H1 (cell line): ENCODE measurements around the gene GIPR. TPM values are rescaled to one million over a fixed set of nuclear protein-coding genes. Genes with fewer than 3 reads are reported as not detected.

ENCODE experiments used
- CTCF ChIA-PET: fragments of 300-600 bp; sonication (Branson Sonifier 250); formaldehyde crosslinking; loops from one replicate; lab custom pipeline; 2021; ENCODE audit not compliant: partially characterized antibody; lab: Charles Lee
- POLR2A ChIA-PET: fragments of 300-600 bp; sonication (Branson Sonifier 250); formaldehyde crosslinking; loops from one replicate; lab custom pipeline; 2021; ENCODE audit warnings: inconsistent platforms; ENCODE audit not compliant: partially characterized antibody; lab: Charles Lee
- DNase-seq, 2 experiments: peaks; one replicate each; pipeline versions ENCODE4 v3.0.0 to v3.0.0-alpha.2; 2010 to 2022; ENCODE audit warnings: low spot score in 2 of 2, low read depth in 1 of 2, mixed read lengths in 1 of 2
- FAIRE-seq: peaks from 2 replicates; lab custom pipeline; 2011; peaks lifted over from hg19 to GRCh38; lab: Jason Lieb, UNC
- H2AFZ ChIP-seq: 2 replicates; pipeline ENCODE4 v1.8.1; 2012; ENCODE audit warnings: low read length, inconsistent platforms
- H2AK5ac ChIP-seq: 2 replicates; pipeline ENCODE4 v1.6.1; 2013; ENCODE audit warnings: low read depth, low read length
- H2BK120ac ChIP-seq: replicated peaks from 2 replicates; pipeline ENCODE3; 2013; ENCODE audit warnings: low read depth, low read length, inconsistent platforms
- H2BK12ac ChIP-seq: 2 replicates; pipeline ENCODE4 v1.6.1; 2013; ENCODE audit warnings: low read depth, low read length
- H2BK15ac ChIP-seq: 2 replicates; pipeline ENCODE4 v1.6.1; 2013; ENCODE audit warnings: low read length
- H2BK20ac ChIP-seq: 2 replicates; pipeline ENCODE4 v1.6.1; 2013; ENCODE audit warnings: low read length
- H2BK5ac ChIP-seq: 2 replicates; pipeline ENCODE4 v1.6.1; 2013; ENCODE audit warnings: low read depth, low read length
- H3K14ac ChIP-seq: 2 replicates; pipeline ENCODE4 v1.6.1; 2013; ENCODE audit warnings: inconsistent platforms; ENCODE audit not compliant: insufficient read length
- H3K18ac ChIP-seq: 2 replicates; pipeline ENCODE4 v1.6.1; 2013; ENCODE audit warnings: low read length; ENCODE audit errors: extremely low read depth
- H3K23ac ChIP-seq: 2 replicates; pipeline ENCODE4 v1.6.1; 2013; ENCODE audit warnings: inconsistent platforms; ENCODE audit not compliant: insufficient read length
- H3K23me2 ChIP-seq: 2 replicates; pipeline ENCODE4 v1.6.1; 2013; ENCODE audit warnings: low read depth, low read length
- H3K27ac ChIP-seq: 2 replicates; pipeline ENCODE4 v1.6.1; 2011; ENCODE audit warnings: low read depth, low read length, inconsistent platforms
- H3K27me3 ChIP-seq, 4 experiments: replicated peaks in 1 of 4; 1 replicate in 1 of 4; 2 replicates in 3 of 4; pipeline versions ENCODE4 v1.6.1 to v1.8.1; 2011 to 2013; ENCODE audit warnings: low read length in 3 of 4, mild to moderate bottlenecking in 3 of 4, inconsistent platforms in 2 of 4, mixed read lengths in 2 of 4, moderate library complexity in 1 of 4; ENCODE audit not compliant: control insufficient read depth in 3 of 4, insufficient read depth in 3 of 4; ENCODE audit errors: extremely low read depth in 1 of 4
- H3K36me3 ChIP-seq, 4 experiments: 2 replicates each; pipeline versions ENCODE4 v1.6.1 to v1.8.1; 2011 to 2013; ENCODE audit warnings: mild to moderate bottlenecking in 4 of 4, low read length in 3 of 4, moderate library complexity in 2 of 4, control low read depth in 1 of 4, inconsistent platforms in 1 of 4; ENCODE audit not compliant: insufficient read depth in 4 of 4, control insufficient read depth in 2 of 4
- H3K4ac ChIP-seq: replicated peaks from 2 replicates; pipeline ENCODE3; 2013; ENCODE audit warnings: low read length, low read depth, mixed read lengths, inconsistent platforms; ENCODE audit not compliant: insufficient read length
- H3K4me1 ChIP-seq, 4 experiments: replicated peaks in 1 of 4; 1 replicate in 1 of 4; 2 replicates in 3 of 4; pipeline versions ENCODE4 v1.6.1 to v1.8.1; 2011 to 2013; ENCODE audit warnings: low read length in 3 of 4, inconsistent platforms in 2 of 4, mixed read lengths in 1 of 4; ENCODE audit not compliant: insufficient read depth in 4 of 4, control insufficient read depth in 3 of 4
- H3K4me2 ChIP-seq, 2 experiments: 2 replicates each; pipeline versions ENCODE4 v1.6.1 to v1.8.1; 2011 to 2013; ENCODE audit warnings: low read depth in 2 of 2, low read length in 2 of 2, control low read depth in 1 of 2, inconsistent platforms in 1 of 2, mild to moderate bottlenecking in 1 of 2; ENCODE audit not compliant: insufficient read depth in 1 of 2
- H3K4me3 ChIP-seq, 4 experiments: fragments of 200-600, 300-600 bp in 1 of 4; sonication (generic), shearing (Covaris generic), sonication (Bioruptor Twin) in 1 of 4; 2 replicates each; pipeline versions ENCODE4 v1.5.1 to v1.8.1; 2011 to 2016; ENCODE audit warnings: low read length in 4 of 4, low read depth in 3 of 4, control low read depth in 2 of 4, inconsistent platforms in 2 of 4, mild to moderate bottlenecking in 2 of 4, mixed read lengths in 1 of 4, moderate library complexity in 1 of 4; ENCODE audit not compliant: insufficient read depth in 2 of 4; ENCODE audit errors: extremely low read depth in 1 of 4
- H3K56ac ChIP-seq: replicated peaks from 2 replicates; pipeline ENCODE3; 2013; ENCODE audit warnings: low read depth, mild to moderate bottlenecking, mixed read lengths, low read length, inconsistent platforms; ENCODE audit not compliant: insufficient read length
- H3K79me1 ChIP-seq: 2 replicates; pipeline ENCODE4 v1.6.1; 2013; ENCODE audit warnings: low read depth, low read length, control low read depth
- H3K79me2 ChIP-seq, 2 experiments: 2 replicates each; pipeline versions ENCODE4 v1.6.1 to v1.8.1; 2012 to 2013; ENCODE audit warnings: low read length in 2 of 2, mild to moderate bottlenecking in 2 of 2, inconsistent platforms in 1 of 2; ENCODE audit not compliant: insufficient read depth in 2 of 2, control insufficient read depth in 1 of 2
- H3K9ac ChIP-seq, 4 experiments: replicated peaks in 1 of 4; 1 replicate in 1 of 4; 2 replicates in 3 of 4; pipeline versions ENCODE4 v1.6.1 to v1.8.1; 2011 to 2013; ENCODE audit warnings: low read depth in 3 of 4, low read length in 3 of 4, control low read depth in 2 of 4, mild to moderate bottlenecking in 2 of 4, moderate library complexity in 2 of 4, inconsistent platforms in 1 of 4; ENCODE audit errors: extremely low read depth in 1 of 4
- H3K9me3 ChIP-seq, 2 experiments: 2 replicates each; pipeline versions ENCODE4 v1.6.1 to v1.8.1; 2012 to 2013; ENCODE audit warnings: mild to moderate bottlenecking in 2 of 2, moderate library complexity in 2 of 2, control low read depth in 1 of 2, inconsistent platforms in 1 of 2, low read depth in 1 of 2, low read length in 1 of 2, mixed read lengths in 1 of 2; ENCODE audit not compliant: insufficient read depth in 2 of 2
- H4K20me1 ChIP-seq, 2 experiments: replicated peaks in 1 of 2; 2 replicates each; pipeline versions ENCODE3 to v1.8.1; 2011 to 2013; ENCODE audit warnings: inconsistent platforms in 2 of 2, low read length in 2 of 2, mild to moderate bottlenecking in 1 of 2; ENCODE audit not compliant: insufficient read depth in 2 of 2, control insufficient read depth in 1 of 2
- H4K5ac ChIP-seq: 2 replicates; pipeline ENCODE4 v1.6.1; 2013; ENCODE audit warnings: low read length, low read depth, mixed read lengths, inconsistent platforms; ENCODE audit not compliant: insufficient read length
- H4K8ac ChIP-seq: 2 replicates; pipeline ENCODE4 v1.8.0; 2013; ENCODE audit warnings: mild to moderate bottlenecking, moderate library complexity, low read length, inconsistent platforms; ENCODE audit not compliant: insufficient read depth; ENCODE audit errors: extremely low read depth
- H4K91ac ChIP-seq: replicated peaks from 2 replicates; pipeline ENCODE3; 2013; ENCODE audit warnings: low read length, mixed read lengths, inconsistent platforms; ENCODE audit not compliant: insufficient read length
- CREB1 ChIP-seq: IDR thresholded peaks from 2 replicates; pipeline ENCODE4 v1.6.1; 2012; ENCODE audit warnings: inconsistent platforms
- RBBP5 ChIP-seq: IDR thresholded peaks from 2 replicates; pipeline ENCODE4 v1.7.1; 2012; ENCODE audit warnings: low read depth, mild to moderate bottlenecking, inconsistent platforms, low read length, moderate library complexity, borderline replicate concordance
- SIN3A ChIP-seq, 2 experiments: IDR thresholded peaks in 1 of 2; conservative IDR thresholded peaks in 1 of 2; 2 replicates each; pipeline ENCODE4 v1.6.1; 2011 to 2012; ENCODE audit warnings: low read length in 2 of 2, improper control_type of control experiment in 1 of 2, low read depth in 1 of 2, mild to moderate bottlenecking in 1 of 2
- whole genome bisulfite sequencing, 2 experiments: shearing (Covaris generic) in 1 of 2; methylation state at CpG; one replicate each; pipeline versions ENCODE4 v1.1.6 to v1.1.7; 2013 to 2015; ENCODE audit warnings: low lambda C conversion rate in 2 of 2, mixed read lengths in 2 of 2, inconsistent platforms in 1 of 2, low coverage in 1 of 2, missing lambda C conversion rate in 1 of 2; ENCODE audit not compliant: insufficient replicate concordance in 2 of 2, insufficient coverage in 1 of 2, insufficient read length in 1 of 2; ENCODE audit errors: extremely low coverage in 1 of 2, missing lambda C conversion rate in 1 of 2; 5-methylcytosine and 5-hydroxymethylcytosine counted together
- polyA plus RNA-seq, 7 experiments: library from polyadenylated mRNA; depleted of rRNA in 3 of 7; stranded (reverse) in 5 of 7; unstranded in 2 of 7; fragments of >200 nt in 5 of 7; fragments of 200-250 nt in 2 of 7; gene quantifications; 1 replicate in 5 of 7; 2 replicates in 1 of 7; 4 replicates in 1 of 7; pipeline versions ENCODE4 v1.2.1 to v1.2.3, GENCODE V29; 2011 to 2013; ENCODE audit warnings: missing spikeins in 2 of 7, mixed read lengths in 2 of 7
- total RNA-seq: library from RNA; stranded (reverse); fragmentation: NEBNext Ultra II Directional; extraction: Animal tissue kit (Norgen Biotek cat#: 25700); gene quantifications from 2 replicates; pipeline ENCODE4 v1.2.1, GENCODE V29; 2021

Gene GIPR
- total and polyA plus RNA-seq, 2 of the 8 experiments (the other 6 are each of a cell fraction or from before 2014, with no cell fraction given), result 0.42 to 1.3 TPM

GRCh38 chr19:45645068-45645630, 22.9 kb upstream of the GIPR start:
- H3K23me2 ChIP-seq, result peaks cover 8% of the 10 kb centered on the region; the same call in 1 of the 2 replicates
- H4K5ac ChIP-seq, result no peak overlapping the region
- no peaks in the 10 kb centered on the region; a peak in 1 of 4 replicates for H3K9me3 ChIP-seq
- DNase-seq (no peak), FAIRE-seq (no peak)
- ChIA-PET POLR2A (interaction anchor here (0.6 to 1.8 kb wide), 9 partner anchors 13 to 124 kb away, joined by 3 to 8 read pairs (median 4); partner anchors contain the start of genes GIPR, QPCTL, SIX5 and SNRPD2), CTCF (interaction anchor here (0.8 to 5.8 kb wide), 8 partner anchors 25 to 206 kb away, joined by 3 to 67 read pairs (median 4); partner anchors contain the start of gene PPM1N)
- no peak overlapping the region for H4K8ac ChIP-seq
- no peak overlapping the region for H2BK12ac ChIP-seq
- H3K14ac ChIP-seq, result no peak overlapping the region
- H2BK20ac ChIP-seq, result no peak overlapping the region
- no peaks in the 10 kb centered on the region for H3K79me1 ChIP-seq
- H3K79me2 ChIP-seq, result no peaks in the 10 kb centered on the region
- H3K27me3 ChIP-seq, result peaks cover 0 to 6% (median 2%) of the 10 kb centered on the region in 4 experiments; a peak in 4 of 7 replicates
- no peak overlapping the region for H2AFZ ChIP-seq
- no peaks in the 10 kb centered on the region for H3K36me3 ChIP-seq
- H2AK5ac ChIP-seq, result no peak overlapping the region
- no peak overlapping the region for H3K56ac ChIP-seq
- no peaks in the 10 kb centered on the region for H4K20me1 ChIP-seq
- no peak overlapping the region for H3K18ac ChIP-seq
- no peak overlapping the region for H2BK15ac ChIP-seq
- no peak overlapping the region for H3K27ac ChIP-seq
- H3K4me2 ChIP-seq, result peak overlapping the region; percentile 43 to 45; a peak in 3 of 4 replicates
- no peak overlapping the region for H3K4ac ChIP-seq
- H4K91ac ChIP-seq, result no peak overlapping the region
- H2BK120ac ChIP-seq, result no peak overlapping the region
- H3K4me1 ChIP-seq, result peaks cover 6 to 27% (median 16%) of the 10 kb centered on the region in 4 experiments
- H3K23ac ChIP-seq, result no peak overlapping the region
- no peak overlapping the region for H2BK5ac ChIP-seq
- WGBS, 2 experiments, result 15% methylated on average over 25 of the region's 35 CpGs; no CpG with 5 or more reads in 1 of the 2 experiments
- no peak for TF ChIP-seq RBBP5
- no peak for TF ChIP-seq CREB1
- no peak for TF ChIP-seq SIN3A (conservative IDR thresholded peaks at IDR 0.05 in 1 of 2, IDR thresholded peaks at IDR 0.05 in 1 of 2; ENCODE audit: low read depth in 1 of 2, low read length in 2 of 2)
- H3K9ac ChIP-seq, result no peak overlapping the region
- peak overlapping the region; percentile 38 to 60 (median 48); a peak in 7 of 8 replicates for H3K4me3 ChIP-seq
